HG02973 (cell line): ENCODE results near the gene LRPAP1.
"Not testable (repeated sequence)": the region's sequence is repeated elsewhere in the genome, so short reads cannot be mapped to it uniquely, and the experiment has no call there.

Source experiments
- ATAC-seq: cut with Tn5 transposase; IDR thresholded peaks from one replicate; pipeline ENCODE4 v1.9.1; 2021; ENCODE audit warnings: moderate library complexity; ENCODE audit not compliant: unreplicated experiment

The LRPAP1 gene

DNA sequence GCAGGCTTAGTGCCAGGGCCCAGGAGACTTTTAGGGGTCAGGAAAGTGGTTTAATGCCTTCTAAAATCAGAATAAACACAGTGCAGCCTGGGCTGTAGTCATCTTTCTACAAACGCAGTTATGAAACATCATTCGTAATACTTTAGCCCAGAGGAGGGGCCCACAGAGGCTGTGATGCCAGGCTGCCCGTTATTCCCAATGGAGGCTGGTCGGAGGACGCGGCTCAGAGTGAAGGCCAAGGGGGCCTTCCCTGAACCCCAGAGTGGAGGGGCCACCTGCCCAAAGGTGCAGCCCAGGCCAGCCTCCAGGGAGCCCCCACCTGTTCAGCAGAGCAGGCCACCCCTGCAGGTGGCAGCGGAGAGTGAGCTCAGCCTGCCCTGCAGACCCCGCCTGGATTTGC, 29.9 kb upstream of the LRPAP1 start:
- ATAC-seq, result not testable (repeated sequence)

DNA sequence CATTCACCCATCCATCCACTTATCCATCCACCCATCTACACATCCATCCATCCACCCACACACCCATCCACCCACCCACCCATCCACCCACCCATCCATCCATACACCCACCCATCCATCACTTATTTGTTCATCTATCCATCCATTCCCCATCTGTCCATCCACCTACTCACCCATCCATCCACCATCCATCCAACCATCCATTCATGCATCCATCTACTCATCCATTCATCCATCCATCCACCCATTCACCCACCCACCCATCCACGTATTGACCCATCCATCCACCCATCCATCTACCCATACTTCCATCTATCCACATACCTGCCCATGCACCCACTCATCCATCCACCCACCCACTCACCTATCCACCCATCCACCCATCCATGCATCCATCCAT, 28.2 kb upstream of the LRPAP1 start:
- not testable (repeated sequence) for ATAC-seq

DNA sequence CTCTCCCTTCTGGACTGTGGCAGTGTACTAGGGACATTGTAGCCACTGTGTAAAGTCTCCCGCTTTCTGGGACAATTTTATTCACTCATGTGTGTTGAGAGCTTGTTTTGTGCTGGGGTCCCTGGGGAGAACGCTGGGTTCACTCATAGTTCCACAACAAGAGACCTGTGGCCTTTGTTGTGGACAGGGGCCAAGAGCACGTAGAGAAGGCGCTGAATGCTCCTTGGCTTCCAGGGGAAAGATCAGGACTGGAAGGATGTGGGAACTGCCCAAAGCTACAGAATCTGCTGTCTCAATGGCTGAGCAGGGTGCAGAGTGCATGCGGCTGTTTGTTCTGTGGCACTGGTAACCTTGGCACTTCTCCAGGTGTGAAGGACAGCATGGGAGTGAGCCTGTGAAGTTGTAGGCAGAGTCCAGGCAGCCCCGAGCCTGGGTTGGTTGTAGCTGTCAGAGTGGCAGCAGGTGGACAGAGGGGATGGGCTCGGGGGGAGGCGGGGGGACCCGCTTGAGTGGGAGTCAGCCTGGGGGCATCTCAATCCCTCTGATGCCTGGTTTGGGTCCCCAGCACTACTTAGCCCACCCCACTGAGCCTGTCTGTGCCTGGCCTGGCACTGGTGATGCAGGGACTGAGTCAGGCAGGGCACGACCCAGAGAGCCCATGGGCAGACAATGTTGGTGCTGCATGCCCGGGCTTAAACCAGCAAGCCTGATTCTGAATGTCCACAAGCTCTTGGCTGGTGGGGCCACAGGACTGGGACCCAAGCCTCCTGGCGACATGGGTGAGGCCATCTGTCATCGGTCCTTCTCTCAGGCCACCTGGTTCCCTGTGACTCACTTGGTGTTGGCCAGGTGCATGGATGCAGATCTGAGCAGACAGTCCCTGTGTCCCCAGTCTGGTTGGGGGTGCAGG, 27.4 kb upstream of the LRPAP1 start:
- not testable (repeated sequence) for ATAC-seq

DNA sequence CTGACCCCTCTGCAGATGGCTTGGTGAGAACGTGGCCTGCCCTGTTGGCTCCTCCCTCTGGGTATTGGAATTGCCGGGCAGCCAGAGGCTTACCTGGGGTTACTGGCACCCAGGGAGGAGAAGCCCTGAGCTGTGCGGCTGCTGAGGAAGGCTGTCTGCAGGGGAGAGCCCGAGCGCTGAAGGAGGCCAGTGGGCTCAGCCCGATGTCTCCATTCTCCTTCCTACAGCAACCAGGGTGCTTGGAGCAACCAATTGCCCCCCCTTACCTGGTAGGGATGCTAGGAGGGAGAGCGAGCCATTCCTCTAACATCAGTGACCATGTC, 26.3 kb upstream of the LRPAP1 start:
- ATAC-seq, result not testable (repeated sequence)

DNA sequence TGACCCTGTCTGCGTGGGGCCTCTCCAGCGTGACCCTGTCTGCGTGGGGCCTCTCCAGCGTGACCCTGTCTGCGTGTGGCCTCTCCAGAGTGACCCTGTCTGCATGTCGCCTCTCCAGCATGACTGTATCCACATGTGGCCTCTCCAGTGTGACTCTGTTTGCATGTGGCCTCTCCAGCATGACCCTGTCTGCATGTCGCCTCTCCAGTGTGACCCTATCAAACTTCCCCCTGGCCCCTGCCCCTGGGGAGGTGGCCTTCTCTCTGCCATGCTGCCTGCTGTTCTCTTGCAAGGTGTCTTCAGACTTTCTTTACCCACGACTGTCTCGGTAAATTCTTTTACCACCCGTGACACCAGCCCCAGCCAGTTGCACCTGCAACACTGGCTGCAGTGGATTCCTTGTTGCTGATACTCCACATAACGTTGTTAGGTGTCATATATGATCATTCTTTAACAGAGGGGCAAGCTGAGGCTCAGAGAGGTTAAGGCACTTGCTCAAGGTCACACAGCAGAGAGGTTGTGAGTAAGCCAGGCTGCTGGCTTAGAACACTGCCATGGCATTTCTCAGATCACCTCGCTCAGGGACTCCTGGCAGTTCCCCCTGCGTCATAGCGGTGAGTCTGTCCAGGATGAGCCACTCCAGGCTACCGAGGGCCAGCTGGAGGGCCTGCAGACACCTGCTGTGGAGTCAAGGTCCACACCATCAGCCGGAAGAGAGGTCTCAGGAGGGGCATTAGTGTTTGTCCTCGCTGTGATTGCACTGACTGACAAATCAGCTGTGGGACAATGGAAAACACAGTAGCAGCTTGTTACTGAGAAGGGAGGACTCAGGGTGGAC, 25.7 kb upstream of the LRPAP1 start:
- ATAC-seq, result not testable (repeated sequence)

DNA sequence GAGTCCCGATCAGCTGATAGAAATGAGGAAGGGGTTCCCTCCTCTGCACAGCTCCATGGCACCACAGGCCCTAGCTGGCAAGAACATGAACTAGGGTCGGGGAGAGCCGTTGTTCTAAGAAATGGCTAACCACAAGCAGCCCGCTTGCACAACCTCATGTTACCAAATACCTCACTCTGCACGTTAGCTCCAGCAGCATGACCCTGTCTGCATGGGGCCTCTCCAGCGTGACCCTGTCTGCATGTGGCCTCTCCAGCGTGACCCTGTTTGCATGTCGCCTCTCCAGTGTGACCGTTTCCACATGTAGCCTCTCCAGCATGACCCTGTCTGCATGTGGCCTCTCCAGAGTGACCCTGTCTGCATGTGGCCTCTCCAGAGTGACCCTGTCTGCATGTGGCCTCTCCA, 24.9 kb upstream of the LRPAP1 start:
- ATAC-seq, result not testable (repeated sequence)

DNA sequence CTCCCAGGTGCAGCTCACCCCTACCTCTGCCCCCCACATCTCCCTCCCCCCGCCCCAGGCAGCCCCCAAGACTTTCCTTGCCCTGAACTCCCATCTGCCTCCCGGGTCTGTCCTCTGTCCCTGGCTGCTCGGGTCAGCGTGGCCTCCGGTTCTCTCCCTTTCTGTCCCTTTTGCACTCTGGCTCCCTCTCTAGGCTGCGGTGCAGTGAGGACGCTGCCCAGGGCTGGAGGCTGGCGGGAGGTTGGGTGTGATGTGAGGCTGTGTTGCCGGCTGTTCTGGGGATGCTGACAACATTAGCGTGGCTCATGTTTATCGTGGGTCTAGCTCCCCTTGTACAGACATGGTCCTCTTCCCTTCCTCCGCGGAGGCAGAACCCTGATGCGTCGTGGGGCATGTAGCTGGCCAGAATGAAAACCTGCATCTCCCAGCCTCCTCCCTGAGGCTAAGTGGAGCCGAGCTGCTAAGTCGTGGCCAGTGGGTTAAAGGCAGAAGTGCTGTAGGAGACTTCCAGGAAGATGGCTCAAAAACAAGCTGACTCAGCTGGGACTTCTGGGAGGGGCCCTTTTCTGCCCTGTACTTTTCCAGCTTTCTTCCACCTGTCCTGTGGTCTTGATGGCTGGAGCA, 24.1 kb upstream of the LRPAP1 start:
- ATAC-seq, result not testable (repeated sequence)

DNA sequence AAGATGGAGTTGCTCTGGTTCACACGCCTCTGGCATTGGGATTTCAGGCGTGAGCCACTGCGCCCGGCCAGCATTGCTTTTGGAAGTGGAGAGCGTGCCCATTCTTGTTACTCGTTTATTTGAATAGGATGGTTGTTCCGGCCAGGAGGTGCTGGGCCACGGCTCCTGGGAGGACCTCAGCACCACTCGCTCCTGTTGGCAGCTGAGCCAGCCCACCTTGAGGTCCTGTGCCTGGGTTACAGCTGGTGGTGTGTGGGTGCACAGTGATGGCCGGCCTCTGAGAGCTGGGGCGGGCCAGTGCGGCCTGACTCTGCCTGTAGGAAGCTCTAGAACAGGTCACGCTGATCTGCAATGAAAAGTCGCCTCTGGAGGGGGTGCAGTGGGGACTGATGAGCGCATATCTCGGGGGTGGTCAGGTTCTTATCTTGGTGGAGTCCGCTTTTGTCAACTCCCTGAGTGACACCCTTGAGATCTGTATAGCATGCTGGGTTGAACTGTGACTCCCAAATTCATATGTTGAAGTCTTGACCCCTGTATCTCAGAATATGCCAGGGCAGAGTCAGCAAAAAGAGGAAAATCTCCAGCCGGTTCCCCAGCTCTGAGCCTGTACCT, 23.3 kb upstream of the LRPAP1 start:
- not testable (repeated sequence) for ATAC-seq

DNA sequence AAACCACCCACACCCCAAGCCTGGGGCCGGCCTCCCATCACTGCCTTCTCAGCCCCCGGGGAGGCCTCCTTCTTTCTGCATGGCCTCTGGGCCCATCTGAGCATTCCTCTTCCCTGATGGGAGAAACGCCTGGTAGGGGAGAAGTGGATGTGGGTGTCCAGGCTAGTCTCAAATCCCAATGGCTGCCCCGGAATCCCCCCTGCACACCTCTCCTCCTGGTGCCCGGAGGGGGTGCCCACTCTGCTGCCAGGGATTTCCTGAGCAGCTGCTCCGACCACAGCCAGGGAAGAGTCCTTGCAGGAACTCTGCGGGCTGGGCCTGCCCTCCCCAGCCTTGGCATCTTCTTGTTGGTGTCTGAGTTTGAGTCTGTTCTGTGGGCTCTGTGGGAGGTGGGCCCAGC, 19.1 kb upstream of the LRPAP1 start:
- ATAC-seq, result not testable (repeated sequence)

DNA sequence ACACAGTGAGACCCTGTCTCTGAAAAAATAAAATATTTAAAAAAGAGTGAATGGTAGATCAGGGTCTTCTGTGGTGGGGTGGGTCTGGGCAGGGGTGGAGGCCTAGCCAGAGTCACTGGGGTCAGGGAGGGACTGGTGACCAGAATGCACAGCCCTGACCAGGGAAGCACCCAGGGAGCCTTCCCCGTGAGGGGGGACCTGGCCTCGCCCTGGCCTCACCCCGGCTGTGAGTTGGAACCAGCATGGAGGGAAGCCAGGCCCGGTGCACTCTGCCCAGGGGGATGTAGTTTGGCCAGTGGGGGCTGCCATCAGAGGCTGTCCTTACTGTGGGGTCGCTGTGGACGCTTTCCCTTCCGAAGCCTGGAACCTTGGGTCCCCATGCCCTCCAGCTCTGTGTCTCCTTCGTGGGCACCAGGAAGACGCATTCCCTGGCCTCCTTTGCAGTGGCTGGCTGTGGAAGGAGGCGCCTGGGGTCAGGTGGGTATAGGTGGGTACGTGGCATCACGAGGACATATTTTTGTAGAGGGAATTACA, 18.6 kb upstream of the LRPAP1 start:
- ATAC-seq, result not testable (repeated sequence)

DNA sequence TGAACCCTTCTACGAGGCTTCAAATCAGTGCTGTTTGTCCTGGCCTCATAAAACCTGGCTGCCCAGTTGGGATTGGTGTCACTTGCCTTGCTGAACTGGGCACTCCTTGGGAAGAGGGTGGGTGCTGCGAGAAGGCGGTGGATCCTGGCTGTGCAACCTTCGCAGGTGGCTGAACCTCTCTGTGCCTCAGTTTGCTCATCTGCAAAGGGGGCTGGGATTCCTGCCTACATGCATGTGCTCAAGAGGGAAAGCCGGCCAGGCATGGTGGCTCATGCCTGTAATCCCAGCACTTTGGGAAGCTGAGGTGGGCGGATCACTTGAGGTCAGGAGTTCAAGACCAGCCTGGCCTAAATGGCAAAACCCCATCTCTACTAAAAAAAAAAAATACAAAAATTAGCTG, 17.8 kb upstream of the LRPAP1 start:
- ATAC-seq, result not testable (repeated sequence)

DNA sequence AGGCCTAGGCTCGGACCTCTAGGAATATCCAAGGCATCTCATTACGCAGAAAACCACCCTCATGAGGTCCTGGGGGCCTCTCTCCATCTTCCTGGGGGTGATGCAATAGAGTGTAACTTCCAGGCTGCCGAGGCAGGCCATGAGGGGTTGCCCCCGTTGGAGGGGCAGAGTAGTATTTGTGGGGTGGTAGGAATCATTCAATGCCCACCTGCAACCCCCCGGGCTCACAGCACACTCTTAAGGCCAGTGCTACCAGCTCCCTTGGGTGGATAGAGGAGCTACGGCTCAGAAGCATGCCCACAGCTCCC, 17.4 kb upstream of the LRPAP1 start:
- ATAC-seq, result not testable (repeated sequence)

DNA sequence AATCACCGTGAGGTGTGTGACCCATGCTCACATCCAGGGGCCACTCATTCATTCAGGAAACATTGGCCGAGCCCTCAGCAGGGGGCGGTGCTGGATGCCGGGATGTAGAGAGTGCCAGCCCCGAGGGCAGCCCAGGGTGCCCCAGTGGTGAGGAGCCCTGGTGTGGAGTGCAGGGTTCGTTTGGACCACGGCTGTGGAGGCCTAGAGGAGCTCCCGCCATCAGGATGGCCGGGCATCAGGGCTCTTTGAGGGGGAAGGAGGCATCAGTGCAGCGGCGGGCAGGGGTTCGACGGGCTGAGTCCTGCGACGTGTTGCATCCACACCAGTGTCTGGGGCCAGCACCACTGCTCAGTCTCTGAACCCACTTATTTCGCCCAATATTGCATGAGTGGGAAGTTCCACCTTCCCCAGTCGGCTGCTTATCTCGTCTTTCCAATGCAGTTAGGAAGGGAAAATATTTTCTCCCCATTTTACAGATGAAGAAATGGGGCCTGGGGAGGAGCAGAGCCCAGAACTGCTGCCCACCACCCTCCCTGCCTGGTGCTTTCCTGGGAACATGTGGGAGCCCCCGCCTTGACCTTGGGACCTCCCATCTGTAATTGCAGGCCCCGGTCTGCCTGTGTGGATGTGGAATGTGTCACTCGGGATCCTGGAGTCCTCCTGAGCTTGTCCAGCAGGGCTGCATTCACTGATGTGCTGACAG, 16.9 kb upstream of the LRPAP1 start:
- ATAC-seq, result not testable (repeated sequence)

DNA sequence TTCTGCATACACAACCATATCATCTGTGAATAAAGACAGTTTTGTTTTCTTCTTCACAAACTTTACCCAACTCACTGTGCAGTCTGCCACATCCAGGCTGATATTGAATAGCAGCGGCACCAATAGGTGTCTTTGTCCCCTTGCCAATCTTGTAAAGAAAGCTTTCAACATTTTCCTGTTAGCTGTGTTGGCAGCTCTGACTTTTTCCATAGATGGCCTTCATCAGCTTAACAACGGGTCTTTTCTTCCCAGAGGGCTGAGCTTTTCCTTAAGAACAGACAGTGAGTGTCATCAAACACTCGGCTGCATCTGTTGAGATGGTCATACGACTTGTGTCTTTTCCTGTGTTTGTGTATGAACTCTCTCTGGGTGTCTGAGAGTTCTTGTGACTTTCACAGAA, 14.5 kb upstream of the LRPAP1 start:
- ATAC-seq, result not testable (repeated sequence)

DNA sequence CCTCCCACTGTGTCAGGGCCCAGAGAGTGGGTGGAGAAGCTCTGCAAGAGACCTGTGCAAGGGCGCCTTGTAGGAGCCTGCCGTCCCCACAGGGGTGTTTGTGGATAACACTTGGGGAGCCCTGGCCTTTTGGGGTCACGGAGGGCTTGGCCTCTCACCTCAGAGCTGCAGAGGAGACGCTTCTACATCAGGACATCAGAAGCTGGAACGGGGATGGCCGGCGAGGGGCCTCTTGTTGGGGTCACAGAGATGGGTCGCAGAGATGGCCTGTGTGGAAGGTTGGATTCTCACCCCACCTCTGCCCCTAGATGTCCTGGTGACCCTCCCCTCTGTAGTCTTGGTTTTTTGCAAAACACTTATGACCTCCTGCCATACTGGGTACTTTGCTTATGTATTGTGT, 13.1 kb upstream of the LRPAP1 start:
- not testable (repeated sequence) for ATAC-seq

DNA sequence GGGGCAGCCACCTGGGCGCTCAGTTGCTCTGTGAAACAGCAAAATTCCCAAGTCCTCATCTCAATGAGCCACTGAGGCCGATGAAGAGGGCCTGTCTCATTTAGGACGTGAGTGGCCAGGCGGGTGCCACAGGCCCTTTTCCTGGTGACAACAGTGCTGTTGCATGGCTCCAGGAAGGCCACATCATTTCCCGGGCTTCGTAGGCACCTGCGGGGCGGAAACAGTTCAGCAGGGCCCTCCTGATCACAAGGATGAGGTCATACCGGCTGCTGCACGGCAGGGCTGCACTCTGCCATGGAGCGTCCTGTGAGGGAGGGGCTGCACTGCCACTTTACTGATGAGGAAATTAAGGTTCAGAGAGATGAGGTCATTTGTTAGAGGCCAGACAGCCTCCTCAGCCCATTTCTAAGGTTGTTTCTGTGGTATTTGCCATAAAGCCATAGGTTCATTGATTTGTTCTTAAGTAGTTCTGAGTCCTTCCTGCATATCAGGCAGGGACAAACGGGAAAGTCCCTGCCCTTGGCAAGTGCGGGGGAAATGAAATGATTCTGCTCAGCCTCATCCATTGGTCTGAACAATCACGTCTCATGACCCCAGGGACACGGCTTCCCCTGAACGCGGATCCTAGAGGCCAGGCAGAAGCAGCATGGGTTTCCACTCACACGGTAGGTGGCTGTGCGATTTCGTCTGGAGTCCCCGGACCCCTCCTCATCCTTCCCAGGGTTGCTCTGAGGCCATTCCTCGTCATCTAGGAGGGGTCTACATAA, 12.2 kb upstream of the LRPAP1 start:
- ATAC-seq, result not testable (repeated sequence)

DNA sequence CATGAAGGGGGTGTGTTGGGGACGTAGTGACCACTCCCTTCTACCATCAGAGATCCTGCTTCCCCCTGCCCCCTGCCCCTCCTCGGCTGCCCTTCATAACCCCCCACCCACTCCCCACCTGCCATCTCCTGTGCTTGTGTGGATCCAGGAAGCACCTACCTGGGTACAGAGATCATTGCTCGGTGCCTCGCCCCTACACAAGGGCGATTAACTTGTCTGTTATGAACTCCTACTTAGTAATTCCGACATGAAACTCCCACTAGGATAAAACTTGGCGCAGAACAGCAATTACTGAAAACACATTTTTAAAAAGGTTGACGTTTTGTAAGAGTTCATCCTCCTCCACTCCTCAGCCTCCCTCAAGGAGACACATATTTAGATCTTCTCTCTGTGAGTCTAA, 11.2 kb upstream of the LRPAP1 start:
- not testable (repeated sequence) for ATAC-seq

DNA sequence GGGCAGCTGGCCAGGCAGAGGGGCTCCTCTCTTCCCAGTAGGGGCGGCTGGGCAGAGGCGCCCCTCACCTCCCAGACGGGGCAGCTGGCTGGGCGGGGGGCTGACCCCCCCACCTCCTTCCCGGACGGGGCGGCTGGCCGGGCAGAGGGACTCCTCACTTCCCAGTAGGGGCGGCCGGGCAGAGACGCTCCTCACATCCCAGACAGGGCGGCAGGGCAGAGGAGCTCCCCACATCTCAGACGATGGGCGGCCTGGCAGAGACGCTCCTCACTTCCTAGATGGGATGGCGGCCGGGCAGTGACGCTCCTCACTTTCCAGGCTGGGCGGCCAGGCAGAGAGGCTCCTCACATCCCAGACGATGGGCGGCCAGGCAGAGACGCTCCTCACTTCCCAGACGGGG, 6.7 kb upstream of the LRPAP1 start:
- ATAC-seq, result not testable (repeated sequence)

DNA sequence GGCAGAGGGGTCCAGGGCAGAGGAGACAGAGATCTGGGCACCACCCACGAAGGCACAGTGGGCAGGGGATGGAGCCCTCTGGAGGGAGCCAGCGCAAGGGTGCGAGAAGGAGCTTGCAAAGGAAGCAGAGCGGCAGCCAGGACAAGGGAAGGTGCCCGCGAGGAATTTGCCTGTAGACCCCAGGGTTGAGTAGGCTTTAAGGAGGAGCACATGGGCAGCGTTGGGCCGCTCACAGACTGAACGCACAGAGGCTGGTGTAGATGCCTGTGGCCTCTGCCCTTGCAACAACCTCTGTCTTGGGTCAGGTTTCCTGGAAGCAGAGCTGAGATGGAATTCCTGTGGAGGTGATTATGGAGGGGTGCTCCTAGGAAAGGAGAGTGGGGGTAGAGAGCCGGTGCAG, 3.6 kb upstream of the LRPAP1 start:
- ATAC-seq, result not testable (repeated sequence)

DNA sequence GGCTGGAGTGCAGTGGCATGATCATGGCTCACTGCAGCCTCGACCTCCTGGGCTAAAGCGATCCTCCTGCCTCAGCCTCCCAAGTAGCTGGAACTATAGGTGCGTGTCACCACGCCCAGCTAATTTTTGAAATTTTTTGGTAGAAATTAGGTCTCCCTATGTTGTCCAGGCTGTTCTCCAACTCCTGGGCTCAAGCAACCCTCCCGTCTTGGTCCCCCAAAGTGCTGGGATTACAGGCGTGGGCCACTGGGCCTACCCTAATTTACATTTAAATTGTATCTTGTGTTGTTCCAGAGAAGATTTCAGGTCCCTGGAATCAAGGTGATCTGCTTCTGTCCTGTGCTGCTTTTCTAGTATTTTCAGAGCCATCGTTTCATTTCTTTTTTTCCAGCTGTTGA, 1.2 kb upstream of the LRPAP1 start:
- no peak for ATAC-seq
